ENCODE results near the gene RELN. TPM values are rescaled to one million over a fixed set of nuclear protein-coding genes. Genes with fewer than 3 reads are reported as not detected.
"Not testable (repeated sequence)": the region's sequence is repeated elsewhere in the genome, so short reads cannot be mapped to it uniquely, and the experiment has no call there.

Gene RELN
- polyA plus RNA-seq, 1 donor, result 5.0 TPM

- Histone ChIP-seq H3K27ac (ENCODE audit: low read length) (no peak overlapping the region), H3K9me3 (ENCODE audit: control insufficient read depth, low read depth, low read length) (no peaks in the 10 kb centered on the region), H3K36me3 (ENCODE audit: control insufficient read depth, insufficient read depth, low read length) (no peaks in the 10 kb centered on the region), H3K27me3 (ENCODE audit: control insufficient read depth, insufficient read depth, low read length) (no peaks in the 10 kb centered on the region), H3K4me1 (ENCODE audit: control insufficient read depth, insufficient read depth, low read length) (no peaks in the 10 kb centered on the region), H3K4me3 (ENCODE audit: low read length) (no peak overlapping the region)
- WGBS (ENCODE audit: insufficient coverage, low lambda C conversion rate), result 71% methylated on average over 1 of the region's 3 CpGs
- DNase-seq, result no peak
These were observed 86.5 kb downstream of the RELN start for GRCh38 chr7:103902917-103903316.

GRCh38 chr7:103896826-103897225, 92.6 kb downstream of the RELN start:
- H3K27ac ChIP-seq (ENCODE audit: low read length); H3K4me3 ChIP-seq (ENCODE audit: low read length); H3K4me1 ChIP-seq (ENCODE audit: control insufficient read depth, insufficient read depth, low read length); DNase-seq; H3K27me3 ChIP-seq (ENCODE audit: control insufficient read depth, insufficient read depth, low read length); H3K9me3 ChIP-seq (ENCODE audit: control insufficient read depth, low read depth, low read length); H3K36me3 ChIP-seq (ENCODE audit: control insufficient read depth, insufficient read depth, low read length): not testable (repeated sequence)
- 100% methylated on average over 1 of the region's 4 CpGs for WGBS (ENCODE audit: insufficient coverage, low lambda C conversion rate)

- no peaks in the 10 kb centered on the region for H3K9me3 ChIP-seq (ENCODE audit: control insufficient read depth, low read depth, low read length)
- no peak for DNase-seq
- no peaks in the 10 kb centered on the region for H3K4me1 ChIP-seq (ENCODE audit: control insufficient read depth, insufficient read depth, low read length)
- H3K4me3 ChIP-seq (ENCODE audit: low read length), result no peak overlapping the region
- H3K36me3 ChIP-seq (ENCODE audit: control insufficient read depth, insufficient read depth, low read length), result no peaks in the 10 kb centered on the region
- H3K27me3 ChIP-seq (ENCODE audit: control insufficient read depth, insufficient read depth, low read length), result no peaks in the 10 kb centered on the region
- WGBS (ENCODE audit: insufficient coverage, low lambda C conversion rate), result 74% methylated on average over 4 of the region's 10 CpGs
- H3K27ac ChIP-seq (ENCODE audit: low read length), result no peak overlapping the region
These were observed 94.5 kb downstream of the RELN start for GRCh38 chr7:103894656-103895596.

GRCh38 chr7:103893350-103893749, 96.1 kb downstream of the RELN start:
- no peaks in the 10 kb centered on the region for H3K27me3 ChIP-seq (ENCODE audit: control insufficient read depth, insufficient read depth, low read length)
- H3K27ac ChIP-seq (ENCODE audit: low read length), result no peak overlapping the region
- no peaks in the 10 kb centered on the region for H3K4me1 ChIP-seq (ENCODE audit: control insufficient read depth, insufficient read depth, low read length)
- H3K9me3 ChIP-seq (ENCODE audit: control insufficient read depth, low read depth, low read length), result no peaks in the 10 kb centered on the region
- WGBS (ENCODE audit: insufficient coverage, low lambda C conversion rate), result 100% methylated on average over 1 of the region's 2 CpGs
- no peaks in the 10 kb centered on the region for H3K36me3 ChIP-seq (ENCODE audit: control insufficient read depth, insufficient read depth, low read length)
- H3K4me3 ChIP-seq (ENCODE audit: low read length), result no peak overlapping the region
- no peak for DNase-seq

- Histone ChIP-seq H3K27ac (ENCODE audit: low read length) (no peak overlapping the region), H3K4me1 (ENCODE audit: control insufficient read depth, insufficient read depth, low read length) (no peaks in the 10 kb centered on the region), H3K27me3 (ENCODE audit: control insufficient read depth, insufficient read depth, low read length) (no peaks in the 10 kb centered on the region), H3K4me3 (ENCODE audit: low read length) (no peak overlapping the region), H3K36me3 (ENCODE audit: control insufficient read depth, insufficient read depth, low read length) (no peaks in the 10 kb centered on the region), H3K9me3 (ENCODE audit: control insufficient read depth, low read depth, low read length) (no peaks in the 10 kb centered on the region)
- no peak for DNase-seq
- no CpG with 5 or more reads among the region's 3 CpGs for WGBS (ENCODE audit: insufficient coverage, low lambda C conversion rate)
These were observed 100.0 kb downstream of the RELN start for GRCh38 chr7:103889451-103889850.

- Histone ChIP-seq H3K9me3 (ENCODE audit: control insufficient read depth, low read depth, low read length) (no peaks in the 10 kb centered on the region), H3K4me3 (ENCODE audit: low read length) (no peak overlapping the region), H3K27ac (ENCODE audit: low read length) (no peak overlapping the region), H3K27me3 (ENCODE audit: control insufficient read depth, insufficient read depth, low read length) (no peaks in the 10 kb centered on the region), H3K4me1 (ENCODE audit: control insufficient read depth, insufficient read depth, low read length) (no peaks in the 10 kb centered on the region), H3K36me3 (ENCODE audit: control insufficient read depth, insufficient read depth, low read length) (no peaks in the 10 kb centered on the region)
- WGBS (ENCODE audit: insufficient coverage, low lambda C conversion rate), result 100% methylated on average over 1 of the region's 6 CpGs
- DNase-seq, result no peak
These were observed 100.8 kb downstream of the RELN start for GRCh38 chr7:103888603-103889153.

GRCh38 chr7:103887853-103888602, 101.4 kb downstream of the RELN start:
- no peak overlapping the region for H3K4me3 ChIP-seq (ENCODE audit: low read length)
- no peak for DNase-seq

GRCh38 chr7:103887050-103887449, 102.4 kb downstream of the RELN start:
- no CpG with 5 or more reads among the region's 3 CpGs for WGBS (ENCODE audit: insufficient coverage, low lambda C conversion rate)
- Histone ChIP-seq H3K9me3 (ENCODE audit: control insufficient read depth, low read depth, low read length) (no peaks in the 10 kb centered on the region), H3K27ac (ENCODE audit: low read length) (no peak overlapping the region), H3K4me1 (ENCODE audit: control insufficient read depth, insufficient read depth, low read length) (no peaks in the 10 kb centered on the region), H3K27me3 (ENCODE audit: control insufficient read depth, insufficient read depth, low read length) (no peaks in the 10 kb centered on the region), H3K4me3 (ENCODE audit: low read length) (no peak overlapping the region), H3K36me3 (ENCODE audit: control insufficient read depth, insufficient read depth, low read length) (no peaks in the 10 kb centered on the region)
- DNase-seq, result no peak

More at GRCh38 chr7:103887853-103888602, 101.4 kb downstream of the RELN start:
- Histone ChIP-seq H3K36me3 (ENCODE audit: control insufficient read depth, insufficient read depth, low read length) (no peaks in the 10 kb centered on the region), H3K9me3 (ENCODE audit: control insufficient read depth, low read depth, low read length) (no peaks in the 10 kb centered on the region), H3K27me3 (ENCODE audit: control insufficient read depth, insufficient read depth, low read length) (no peaks in the 10 kb centered on the region), H3K27ac (ENCODE audit: low read length) (no peak overlapping the region), H3K4me1 (ENCODE audit: control insufficient read depth, insufficient read depth, low read length) (no peaks in the 10 kb centered on the region)
- no CpG with 5 or more reads among the region's 2 CpGs for WGBS (ENCODE audit: insufficient coverage, low lambda C conversion rate)

- Histone ChIP-seq H3K27me3 (ENCODE audit: control insufficient read depth, insufficient read depth, low read length) (no peaks in the 10 kb centered on the region), H3K4me3 (ENCODE audit: low read length) (no peak overlapping the region), H3K36me3 (ENCODE audit: control insufficient read depth, insufficient read depth, low read length) (no peaks in the 10 kb centered on the region), H3K27ac (ENCODE audit: low read length) (no peak overlapping the region), H3K4me1 (ENCODE audit: control insufficient read depth, insufficient read depth, low read length) (no peaks in the 10 kb centered on the region), H3K9me3 (ENCODE audit: control insufficient read depth, low read depth, low read length) (no peaks in the 10 kb centered on the region)
- 89% methylated on average over 3 of the region's 3 CpGs for WGBS (ENCODE audit: insufficient coverage, low lambda C conversion rate)
- no peak for DNase-seq
These were observed 109.4 kb downstream of the RELN start for GRCh38 chr7:103879928-103880600.

- no peak overlapping the region for H3K4me3 ChIP-seq (ENCODE audit: low read length)
- no peaks in the 10 kb centered on the region for H3K27me3 ChIP-seq (ENCODE audit: control insufficient read depth, insufficient read depth, low read length)
- H3K9me3 ChIP-seq (ENCODE audit: control insufficient read depth, low read depth, low read length), result no peaks in the 10 kb centered on the region
- no CpG with 5 or more reads among the region's 1 CpG for WGBS (ENCODE audit: insufficient coverage, low lambda C conversion rate)
- DNase-seq, result no peak
- H3K36me3 ChIP-seq (ENCODE audit: control insufficient read depth, insufficient read depth, low read length), result no peaks in the 10 kb centered on the region
- no peaks in the 10 kb centered on the region for H3K4me1 ChIP-seq (ENCODE audit: control insufficient read depth, insufficient read depth, low read length)
- no peak overlapping the region for H3K27ac ChIP-seq (ENCODE audit: low read length)
These were observed 110.0 kb downstream of the RELN start for GRCh38 chr7:103879411-103879810.
